ENCODE results near the gene CYP2D6.
A peak's percentile ranks its signal among the peaks of the same experiment; 100 is the strongest.
"Not testable (repeated sequence)": the region's sequence is repeated elsewhere in the genome, so short reads cannot be mapped to it uniquely, and the experiment has no call there.

Gene CYP2D6

GRCh38 chr22:42138972-42139371 lies 8.4 kb upstream of the CYP2D6 start:
- TF ChIP-seq POLR2AphosphoS5 (IDR thresholded peaks at IDR 0.05; ENCODE audit: low read depth, low read length) (no peak), POLR2A (IDR thresholded peaks at IDR 0.05; ENCODE audit: low read depth, low read length) (no peak), TAF1 (IDR thresholded peaks at IDR 0.05; ENCODE audit: borderline replicate concordance, low read depth, low read length) (no peak)
- no peak for FAIRE-seq
- no peak for DNase-seq (ENCODE audit: insufficient read length)

DNA sequence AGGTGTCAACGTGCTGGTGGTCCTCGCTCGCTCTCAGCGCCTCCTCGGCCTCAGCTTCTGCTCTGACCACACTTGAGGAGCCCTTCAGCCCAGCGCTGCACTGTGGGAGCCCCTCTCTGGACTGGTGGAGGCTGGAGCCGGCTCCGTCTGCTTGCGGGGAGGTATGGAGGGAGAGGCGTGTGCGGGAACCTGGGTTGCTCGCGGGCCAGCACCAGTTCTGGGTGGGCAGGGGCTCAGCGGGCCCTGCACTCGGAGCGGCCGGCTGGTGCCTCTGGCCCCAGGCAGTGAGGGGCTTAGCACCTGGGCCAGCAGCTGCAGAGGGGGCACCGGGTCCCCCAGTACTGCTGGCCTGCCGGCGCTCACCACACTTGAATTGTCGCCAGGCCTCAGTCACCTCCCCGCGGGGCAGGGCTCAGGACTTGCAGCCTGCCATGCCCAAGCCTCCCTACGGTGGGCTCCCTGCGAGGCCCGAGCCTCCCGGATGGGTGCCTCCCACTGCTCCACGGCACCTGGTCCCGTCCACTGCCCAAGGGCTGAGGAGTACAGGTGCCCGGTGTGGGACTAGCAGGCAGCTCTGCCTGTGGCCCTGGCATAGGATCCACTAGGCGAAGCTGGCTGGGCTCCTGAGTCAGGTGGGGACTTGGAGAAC lies 7.6 kb upstream of the CYP2D6 start:
- DNase-seq (ENCODE audit: insufficient read length) (no peak), FAIRE-seq (no peak)
- TF ChIP-seq POLR2A (IDR thresholded peaks at IDR 0.05; ENCODE audit: low read depth, low read length): no peak
- no peak for TF ChIP-seq POLR2AphosphoS5 (IDR thresholded peaks at IDR 0.05; ENCODE audit: low read depth, low read length)
- no peak for TF ChIP-seq TAF1 (IDR thresholded peaks at IDR 0.05; ENCODE audit: borderline replicate concordance, low read depth, low read length)

- FAIRE-seq: peak; percentile 67
- DNase-seq (ENCODE audit: insufficient read length): not testable (repeated sequence)
These were observed 5.1 kb upstream of the CYP2D6 start for GRCh38 chr22:42135688-42136087.

DNA sequence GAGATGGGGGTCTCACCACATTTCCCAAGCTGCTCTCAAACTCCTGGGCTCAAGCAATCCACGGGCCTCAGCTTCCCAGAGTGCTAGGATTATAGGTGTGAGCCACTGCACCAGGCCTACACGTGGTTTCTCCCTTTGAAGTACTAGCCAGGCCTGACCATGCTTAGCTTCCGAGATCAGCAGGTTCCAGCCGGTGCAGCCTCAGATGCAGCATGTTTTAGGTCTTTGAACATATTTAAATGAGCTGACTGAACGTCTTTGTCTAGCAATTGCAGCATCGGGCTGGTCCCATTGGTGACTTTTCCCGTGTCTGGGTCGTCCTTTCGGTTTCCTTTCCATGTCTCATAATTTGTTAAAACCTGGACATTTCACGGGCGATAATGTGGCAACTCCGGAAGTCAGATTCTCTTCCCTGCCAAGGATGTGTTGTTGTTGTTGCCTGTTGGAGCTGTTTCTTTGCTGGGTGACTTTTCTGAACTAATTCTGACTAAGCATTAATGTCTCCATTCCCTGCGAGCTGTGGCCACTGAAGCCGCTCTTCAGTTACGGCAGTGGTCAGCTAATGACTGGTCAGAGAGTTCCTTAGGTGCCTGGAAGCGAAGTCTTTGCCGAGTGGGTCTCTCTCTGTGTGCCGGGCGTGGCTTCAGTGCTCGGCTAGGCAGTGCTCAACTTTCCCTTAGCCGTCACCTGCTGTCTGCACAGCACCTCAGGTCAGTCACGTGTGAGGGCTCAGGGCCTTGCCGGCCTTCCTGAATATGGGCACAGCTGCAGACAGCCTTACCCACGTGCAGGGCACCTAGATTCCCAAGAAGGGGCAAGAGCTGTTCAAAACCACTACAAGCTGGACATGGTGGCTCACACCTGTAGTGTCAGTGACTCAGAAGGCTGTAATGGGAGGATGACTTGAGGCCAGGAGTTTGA lies 3.8 kb upstream of the CYP2D6 start:
- DNase-seq (ENCODE audit: insufficient read length): no peak
- no peak for FAIRE-seq
- no peak for TF ChIP-seq POLR2AphosphoS5 (IDR thresholded peaks at IDR 0.05; ENCODE audit: low read depth, low read length)
- TF ChIP-seq POLR2A (IDR thresholded peaks at IDR 0.05; ENCODE audit: low read depth, low read length): no peak
- no peak for TF ChIP-seq TAF1 (IDR thresholded peaks at IDR 0.05; ENCODE audit: borderline replicate concordance, low read depth, low read length)

- no peak for TF ChIP-seq POLR2AphosphoS5 (IDR thresholded peaks at IDR 0.05; ENCODE audit: low read depth, low read length)
- TF ChIP-seq POLR2A (IDR thresholded peaks at IDR 0.05; ENCODE audit: low read depth, low read length): no peak
- no peak for TF ChIP-seq TAF1 (IDR thresholded peaks at IDR 0.05; ENCODE audit: borderline replicate concordance, low read depth, low read length)
- FAIRE-seq (no peak), DNase-seq (ENCODE audit: insufficient read length) (no peak)
These were observed 1.8 kb upstream of the CYP2D6 start for GRCh38 chr22:42132457-42132856.

GRCh38 chr22:42131562-42131961 lies 952 bp upstream of the CYP2D6 start:
- DNase-seq (ENCODE audit: insufficient read length) (no peak), FAIRE-seq (no peak)
- no peak for TF ChIP-seq POLR2A (IDR thresholded peaks at IDR 0.05; ENCODE audit: low read depth, low read length)

GRCh38 chr22:42130182-42130581 lies 428 bp downstream of the CYP2D6 start:
- not testable (repeated sequence) for FAIRE-seq

GRCh38 chr22:42128776-42129694 lies 1.6 kb downstream of the CYP2D6 start:
- DNase-seq (ENCODE audit: insufficient read length); FAIRE-seq: not testable (repeated sequence)

More at GRCh38 chr22:42130182-42130581, 428 bp downstream of the CYP2D6 start:
- not testable (repeated sequence) for DNase-seq (ENCODE audit: insufficient read length)

DNA sequence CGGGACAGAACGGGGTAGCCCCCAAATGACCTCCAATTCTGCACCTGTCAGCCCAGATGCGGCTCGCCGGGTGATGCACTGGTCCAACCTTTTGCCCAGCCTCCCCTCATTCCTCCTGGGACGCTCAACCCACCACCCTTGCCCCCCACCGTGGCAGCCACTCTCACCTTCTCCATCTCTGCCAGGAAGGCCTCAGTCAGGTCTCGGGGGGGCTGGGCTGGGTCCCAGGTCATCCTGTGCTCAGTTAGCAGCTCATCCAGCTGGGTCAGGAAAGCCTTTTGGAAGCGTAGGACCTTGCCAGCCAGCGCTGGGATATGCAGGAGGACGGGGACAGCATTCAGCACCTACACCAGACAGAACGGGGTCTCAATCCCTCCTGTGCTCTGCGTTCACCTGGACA lies 2.6 kb downstream of the CYP2D6 start:
- not testable (repeated sequence) for DNase-seq (ENCODE audit: insufficient read length); FAIRE-seq

GRCh38 chr22:42127606-42128005 lies 3.0 kb downstream of the CYP2D6 start:
- FAIRE-seq: no peak
- DNase-seq (ENCODE audit: insufficient read length): no peak
- TF ChIP-seq POLR2A (IDR thresholded peaks at IDR 0.05; ENCODE audit: low read depth, low read length) (no peak), POLR2AphosphoS5 (IDR thresholded peaks at IDR 0.05; ENCODE audit: low read depth, low read length) (no peak)

DNA sequence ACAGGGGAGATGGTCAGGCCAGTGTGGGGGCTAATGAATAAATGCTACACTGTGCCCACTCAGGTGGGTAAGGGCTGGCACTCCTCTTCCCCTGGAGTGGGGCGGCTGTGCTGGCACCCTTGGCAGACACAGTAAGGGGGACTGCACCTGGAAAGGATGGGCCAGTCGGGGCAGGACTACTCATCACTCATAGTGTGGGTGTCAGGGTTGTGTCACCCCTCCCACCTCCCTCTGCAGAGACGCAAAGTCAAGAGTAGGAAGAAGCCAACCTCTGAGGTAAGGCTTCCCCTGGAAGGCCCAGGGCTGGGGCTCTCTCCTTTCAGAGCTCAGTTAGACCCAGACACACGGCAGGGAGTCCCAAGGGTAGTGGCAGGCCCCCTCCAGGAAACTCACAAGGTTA lies 7.1 kb downstream of the CYP2D6 start:
- peak; percentile 70 for FAIRE-seq
- not testable (repeated sequence) for DNase-seq (ENCODE audit: insufficient read length)

GRCh38 chr22:42120231-42121021 lies 10.2 kb downstream of the CYP2D6 start:
- DNase-seq (ENCODE audit: insufficient read length): not testable (repeated sequence)
- peak; percentile 14 for FAIRE-seq

Measured in GM12892 (cell line).